WTC11 (cell line): ENCODE results near the gene MLYCD. TPM values are rescaled to one million over a fixed set of nuclear protein-coding genes. Genes with fewer than 3 reads are reported as not detected.

ENCODE experiments used
- ATAC-seq: fragments of 200-7000 bp; cut with Tn5 transposase; 2 replicates; pipeline ENCODE4 v1.10.0; 2021; ENCODE audit warnings: mild to moderate bottlenecking, moderate library complexity
- CTCF ChIA-PET: fragments of 300-600 bp; sonication (Branson Sonifier 250); formaldehyde crosslinking; loops from one replicate; lab custom pipeline; 2021; ENCODE audit warnings: antibody characterized with exemption; lab: Charles Lee
- POLR2A ChIA-PET: fragments of 350-600 bp; sonication (Branson Sonifier 250); formaldehyde crosslinking; loops from one replicate; lab custom pipeline; 2021; ENCODE audit warnings: antibody characterized with exemption; lab: Charles Lee
- DNase-seq: peaks from one replicate; pipeline ENCODE4 v3.0.0; 2021; ENCODE audit warnings: low spot score
- H3K27ac Mint-ChIP-seq: 2 replicates; pipeline ENCODE4 v1.8.0; 2021; ENCODE audit warnings: mixed read lengths
- H3K27me3 Mint-ChIP-seq: 2 replicates; pipeline ENCODE4 v1.8.0; 2021; ENCODE audit warnings: low read depth, mild to moderate bottlenecking, moderate library complexity, mixed read lengths
- H3K36me3 Mint-ChIP-seq: 2 replicates; pipeline ENCODE4 v1.8.0; 2021; ENCODE audit warnings: mixed read lengths
- H3K4me1 Mint-ChIP-seq: 2 replicates; pipeline ENCODE4 v1.8.0; 2022; ENCODE audit warnings: mixed read lengths
- H3K4me3 Mint-ChIP-seq: 2 replicates; pipeline ENCODE4 v1.8.0; 2021; ENCODE audit warnings: mild to moderate bottlenecking, moderate library complexity, mixed read lengths
- H3K9me3 Mint-ChIP-seq: 2 replicates; pipeline ENCODE4 v1.8.0; 2021; ENCODE audit warnings: mixed read lengths
- ARID4B ChIP-seq: sonication (generic); formaldehyde crosslinking; IDR thresholded peaks from 2 replicates; pipeline ENCODE4 v1.8.0; 2023; ENCODE audit warnings: missing genetic modification reagents, mild to moderate bottlenecking, borderline replicate concordance
- CREB1 ChIP-seq: sonication (generic); formaldehyde crosslinking; IDR thresholded peaks from 2 replicates; pipeline ENCODE4 v1.8.0; 2023; ENCODE audit warnings: mild to moderate bottlenecking, missing genetic modification reagents
- E2F4 ChIP-seq: sonication (generic); formaldehyde crosslinking; IDR thresholded peaks from 2 replicates; pipeline ENCODE4 v1.8.1; 2022; ENCODE audit warnings: low read depth, mild to moderate bottlenecking, moderate library complexity, missing genetic modification reagents, borderline replicate concordance
- E2F5 ChIP-seq: sonication (generic); formaldehyde crosslinking; IDR thresholded peaks from 2 replicates; pipeline ENCODE4 v1.8.1; 2022; ENCODE audit warnings: mild to moderate bottlenecking, moderate library complexity, missing genetic modification reagents
- ELF4 ChIP-seq: sonication (generic); formaldehyde crosslinking; IDR thresholded peaks from 2 replicates; pipeline ENCODE4 v1.8.1; 2022; ENCODE audit warnings: low read depth, mild to moderate bottlenecking, moderate library complexity, missing genetic modification reagents
- IRF2 ChIP-seq: sonication (generic); formaldehyde crosslinking; IDR thresholded peaks from 2 replicates; pipeline ENCODE4 v1.8.0; 2022; ENCODE audit warnings: low read depth, missing genetic modification reagents, borderline replicate concordance
- MAX ChIP-seq: sonication (generic); formaldehyde crosslinking; IDR thresholded peaks from 2 replicates; pipeline ENCODE4 v1.8.0; 2022; ENCODE audit warnings: mild to moderate bottlenecking, missing genetic modification reagents
- MYBL2 ChIP-seq: sonication (generic); formaldehyde crosslinking; IDR thresholded peaks from 2 replicates; pipeline ENCODE4 v1.8.1; 2023; ENCODE audit warnings: mild to moderate bottlenecking, moderate library complexity, missing genetic modification reagents
- NR1H2 ChIP-seq: sonication (generic); formaldehyde crosslinking; IDR thresholded peaks from 2 replicates; pipeline ENCODE4 v1.9.0; 2021; ENCODE audit warnings: mild to moderate bottlenecking, moderate library complexity, missing genetic modification reagents
- NR2C2 ChIP-seq: sonication (generic); formaldehyde crosslinking; IDR thresholded peaks from 2 replicates; pipeline ENCODE4 v1.8.0; 2022; ENCODE audit warnings: mild to moderate bottlenecking, missing genetic modification reagents
- OVOL2 ChIP-seq: fragments of 250-450 bp; sonication (Bioruptor Pico); IDR thresholded peaks from 2 replicates; pipeline ENCODE4 v1.9.0; 2021; ENCODE audit warnings: mild to moderate bottlenecking, borderline replicate concordance
- PREB ChIP-seq: sonication (generic); formaldehyde crosslinking; IDR thresholded peaks from 2 replicates; pipeline ENCODE4 v1.8.1; 2022; ENCODE audit warnings: mild to moderate bottlenecking, missing genetic modification reagents, moderate library complexity, borderline replicate concordance
- RELA ChIP-seq: sonication (generic); formaldehyde crosslinking; IDR thresholded peaks from 2 replicates; pipeline ENCODE4 v1.8.1; 2022; ENCODE audit warnings: missing genetic modification reagents, mild to moderate bottlenecking, borderline replicate concordance
- TP53 ChIP-seq: sonication (generic); formaldehyde crosslinking; IDR thresholded peaks from 2 replicates; pipeline ENCODE4 v1.8.1; 2023; ENCODE audit warnings: mild to moderate bottlenecking, missing genetic modification reagents
- ZNF138 ChIP-seq: sonication (generic); formaldehyde crosslinking; conservative IDR thresholded peaks from 2 replicates; pipeline ENCODE4 v1.8.1; 2022; ENCODE audit warnings: mild to moderate bottlenecking, moderate library complexity, missing genetic modification reagents
- ZNF423 ChIP-seq: fragments of 250-450 bp; sonication (Bioruptor Pico); IDR thresholded peaks from 2 replicates; pipeline ENCODE4 v2.1.2; 2022; ENCODE audit warnings: mild to moderate bottlenecking, moderate library complexity
- total RNA-seq: library from RNA; stranded (reverse); gene quantifications from 3 replicates; pipeline ENCODE4 v1.2.3, GENCODE V29; 2021
- TF ChIP-seq, protein P1 (sequence below): fragments of 250-450 bp; sonication (Bioruptor Pico); IDR thresholded peaks from 2 replicates; pipeline ENCODE4 v1.9.0; 2021; ENCODE audit warnings: mild to moderate bottlenecking, borderline replicate concordance

MLYCD gene
- total RNA-seq, 1 experiment from 2014 or later = 6.3 TPM

GRCh38 chr16:83934684-83934977 lies 35.7 kb downstream of the MLYCD start:
- Mint-ChIP-seq H3K4me1 (no peaks in the 10 kb centered on the region), H3K9me3 (no peaks in the 10 kb centered on the region), H3K36me3 (no peaks in the 10 kb centered on the region), H3K27ac (no peak overlapping the region), H3K4me3 (no peak overlapping the region), H3K27me3 (no peaks in the 10 kb centered on the region; the same call in 1 of the 2 replicates)
- TF ChIP-seq NR2C2 (CRISPR knock-in tag) (no peak), NR1H2 (no peak), ARID4B (no peak), IRF2 (no peak), ZNF138 (no peak), TP53 (no peak), RELA (CRISPR knock-in tag) (no peak), CREB1 (no peak), ELF4 (no peak)
- TF ChIP-seq, protein P1, sequence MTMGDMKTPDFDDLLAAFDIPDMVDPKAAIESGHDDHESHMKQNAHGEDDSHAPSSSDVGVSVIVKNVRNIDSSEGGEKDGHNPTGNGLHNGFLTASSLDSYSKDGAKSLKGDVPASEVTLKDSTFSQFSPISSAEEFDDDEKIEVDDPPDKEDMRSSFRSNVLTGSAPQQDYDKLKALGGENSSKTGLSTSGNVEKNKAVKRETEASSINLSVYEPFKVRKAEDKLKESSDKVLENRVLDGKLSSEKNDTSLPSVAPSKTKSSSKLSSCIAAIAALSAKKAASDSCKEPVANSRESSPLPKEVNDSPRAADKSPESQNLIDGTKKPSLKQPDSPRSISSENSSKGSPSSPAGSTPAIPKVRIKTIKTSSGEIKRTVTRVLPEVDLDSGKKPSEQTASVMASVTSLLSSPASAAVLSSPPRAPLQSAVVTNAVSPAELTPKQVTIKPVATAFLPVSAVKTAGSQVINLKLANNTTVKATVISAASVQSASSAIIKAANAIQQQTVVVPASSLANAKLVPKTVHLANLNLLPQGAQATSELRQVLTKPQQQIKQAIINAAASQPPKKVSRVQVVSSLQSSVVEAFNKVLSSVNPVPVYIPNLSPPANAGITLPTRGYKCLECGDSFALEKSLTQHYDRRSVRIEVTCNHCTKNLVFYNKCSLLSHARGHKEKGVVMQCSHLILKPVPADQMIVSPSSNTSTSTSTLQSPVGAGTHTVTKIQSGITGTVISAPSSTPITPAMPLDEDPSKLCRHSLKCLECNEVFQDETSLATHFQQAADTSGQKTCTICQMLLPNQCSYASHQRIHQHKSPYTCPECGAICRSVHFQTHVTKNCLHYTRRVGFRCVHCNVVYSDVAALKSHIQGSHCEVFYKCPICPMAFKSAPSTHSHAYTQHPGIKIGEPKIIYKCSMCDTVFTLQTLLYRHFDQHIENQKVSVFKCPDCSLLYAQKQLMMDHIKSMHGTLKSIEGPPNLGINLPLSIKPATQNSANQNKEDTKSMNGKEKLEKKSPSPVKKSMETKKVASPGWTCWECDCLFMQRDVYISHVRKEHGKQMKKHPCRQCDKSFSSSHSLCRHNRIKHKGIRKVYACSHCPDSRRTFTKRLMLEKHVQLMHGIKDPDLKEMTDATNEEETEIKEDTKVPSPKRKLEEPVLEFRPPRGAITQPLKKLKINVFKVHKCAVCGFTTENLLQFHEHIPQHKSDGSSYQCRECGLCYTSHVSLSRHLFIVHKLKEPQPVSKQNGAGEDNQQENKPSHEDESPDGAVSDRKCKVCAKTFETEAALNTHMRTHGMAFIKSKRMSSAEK = no peak
- ChIA-PET POLR2A (no interaction called here), CTCF (interaction anchor here (1.4 to 2.7 kb wide), 2 partner anchors 8 to 22 kb away, joined by 8 to 13 read pairs; no protein-coding TSS in a partner anchor)
- DNase-seq (no peak), ATAC-seq (no peak)

GRCh38 chr16:83935005-83935857 lies 36.3 kb downstream of the MLYCD start:
- H3K9me3 Mint-ChIP-seq = no peaks in the 10 kb centered on the region
- H3K4me1 Mint-ChIP-seq = peaks cover under 1% of the 10 kb centered on the region; the same call in 1 of the 2 replicates
- ChIA-PET CTCF (interaction anchor here (1.4 to 2.7 kb wide), 2 partner anchors 9 to 21 kb away, joined by 8 to 13 read pairs; no protein-coding TSS in a partner anchor), POLR2A (no interaction called here)
- ATAC-seq (no peak), DNase-seq (no peak)
- no peaks in the 10 kb centered on the region; the same call in 1 of the 2 replicates for H3K27me3 Mint-ChIP-seq
- no peaks in the 10 kb centered on the region for H3K36me3 Mint-ChIP-seq
- peak overlapping the region; percentile 52; the same call in 1 of the 2 replicates for H3K27ac Mint-ChIP-seq
- H3K4me3 Mint-ChIP-seq = no peak overlapping the region
- TF ChIP-seq MYBL2 (no peak), ARID4B (no peak), E2F4 (CRISPR knock-in tag) (no peak), MAX (CRISPR knock-in tag) (no peak), OVOL2 (CRISPR knock-in tag) (no peak), E2F5 (CRISPR knock-in tag) (no peak), PREB (no peak), ZNF423 (CRISPR knock-in tag) (no peak)
